Measurements from ENCODE around the gene CMA1. TPM values are rescaled to one million over a fixed set of nuclear protein-coding genes. Genes with fewer than 3 reads are reported as not detected.
A peak's percentile ranks its signal among the peaks of the same experiment; 100 is the strongest.
"Not testable (repeated sequence)": the region's sequence is repeated elsewhere in the genome, so short reads cannot be mapped to it uniquely, and the experiment has no call there.

CMA1 gene
- polyA plus RNA-seq, 3 donors = not detected

DNA sequence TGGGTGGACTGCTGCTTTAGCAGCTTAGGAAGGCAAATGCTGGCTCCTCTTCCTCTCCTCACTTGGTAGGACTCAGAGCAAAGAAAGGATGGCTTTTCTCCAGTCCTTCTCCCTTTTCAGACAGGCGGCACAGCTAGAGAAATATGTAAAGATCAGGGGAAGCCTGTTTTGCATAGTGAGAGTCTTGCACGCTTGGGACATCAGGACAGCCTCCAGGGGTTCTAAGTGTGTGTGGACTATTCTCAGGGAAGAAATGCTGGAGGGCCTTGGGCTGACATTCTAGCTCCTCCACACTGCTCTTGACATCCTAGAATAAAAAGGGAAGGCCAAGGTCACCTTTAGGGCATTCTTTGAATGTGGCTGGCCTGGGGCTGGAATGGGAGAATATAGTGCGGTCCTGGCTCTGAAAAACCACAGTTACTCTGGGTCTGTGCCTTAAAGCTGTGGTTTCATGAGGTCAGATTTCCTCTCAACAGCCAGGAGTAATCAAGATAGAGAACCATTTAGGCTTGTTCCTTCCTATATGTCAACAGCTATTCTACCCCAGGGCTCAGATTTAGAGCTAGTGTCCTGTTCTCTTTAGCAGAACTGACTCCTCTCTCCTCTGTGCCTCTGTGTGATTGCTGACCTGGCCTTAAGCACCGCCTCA is 24.3 kb downstream of the CMA1 start:
- H3K4me2 ChIP-seq (replicated peaks; ENCODE audit: extremely low read depth, low read length, poor library complexity, severe bottlenecking) = no peak overlapping the region
- H3K27ac ChIP-seq (ENCODE audit: low read depth in 1 of 2, low read length in 2 of 2) = peak overlapping the region in 1 of 2 donors; percentile 1
- intact Hi-C loops (cut with micrococcal nuclease) = no loop called here

DNA sequence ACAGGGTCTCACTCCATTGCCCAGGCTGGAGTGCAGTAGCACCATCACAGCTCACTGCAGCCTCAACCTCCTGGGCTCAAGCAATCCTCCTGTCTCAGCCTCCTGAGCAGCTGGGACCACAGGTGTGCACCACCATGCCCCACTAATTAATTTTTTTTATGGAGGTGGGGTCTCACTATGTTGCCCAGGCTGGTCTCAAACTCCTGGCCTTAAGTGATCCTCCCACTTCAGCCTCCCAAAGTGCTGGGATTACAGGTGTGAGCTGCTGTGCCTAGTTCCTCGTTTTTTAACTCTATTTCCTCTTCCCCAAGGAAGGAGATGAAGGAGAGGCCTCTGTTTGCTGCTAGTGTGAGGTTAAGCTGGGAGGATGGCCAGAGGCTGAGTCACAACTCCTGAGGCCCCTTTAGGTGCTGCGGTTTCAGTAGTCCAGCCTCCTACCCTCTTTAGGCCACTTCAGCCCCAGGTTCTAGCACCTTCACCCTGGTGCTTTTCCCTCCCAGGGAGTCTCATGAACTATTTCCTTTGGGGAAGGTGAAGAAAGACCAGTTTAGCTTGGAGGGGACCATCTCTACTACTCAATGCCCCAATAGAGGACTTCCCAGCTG is 25.3 kb downstream of the CMA1 start:
- H3K36me3 Mint-ChIP-seq; H4K20me1 ChIP-seq (ENCODE audit: insufficient read depth, low read length); H3K79me2 ChIP-seq (ENCODE audit: insufficient read depth, low read length); H3K9me3 Mint-ChIP-seq; H3K4me3 ChIP-seq (replicated peaks in 1 of 3; ENCODE audit: low read depth in 2 of 3, low read length in 3 of 3); H3K9me3 ChIP-seq (replicated peaks in 1 of 2; ENCODE audit: control insufficient read depth in 1 of 2, insufficient read depth in 1 of 2, low read length in 2 of 2); intact Hi-C loops (cut with micrococcal nuclease); H3K27ac Mint-ChIP-seq; H3K36me3 ChIP-seq (replicated peaks in 1 of 2; ENCODE audit: control insufficient read depth in 1 of 2, insufficient read depth in 2 of 2, low read length in 2 of 2); DNase-seq; H3K4me2 ChIP-seq (replicated peaks; ENCODE audit: extremely low read depth, low read length, poor library complexity, severe bottlenecking); H3K9ac ChIP-seq (ENCODE audit: insufficient read depth, low read length, poor library complexity, severe bottlenecking); H3K4me3 Mint-ChIP-seq; H3K27me3 Mint-ChIP-seq (ENCODE audit: low read depth in 3 of 3); H3K27ac ChIP-seq (ENCODE audit: low read depth in 1 of 2, low read length in 2 of 2); H2AFZ ChIP-seq (ENCODE audit: insufficient read depth, low read depth, low read length, poor library complexity, severe bottlenecking); H3K27me3 ChIP-seq (ENCODE audit: control insufficient read depth in 2 of 2, insufficient read depth in 2 of 2, low read length in 2 of 2): not testable (repeated sequence)
- peaks cover 27% of the 10 kb centered on the region for H3K4me1 Mint-ChIP-seq
- WGBS (ENCODE audit: insufficient coverage) = no CpG with 5 or more reads among the region's 2 CpGs
- H3K4me1 ChIP-seq (ENCODE audit: control insufficient read depth in 1 of 2, insufficient read depth in 2 of 2, low read length in 2 of 2) = peaks cover 9 to 30% of the 10 kb centered on the region in 2 donors

More for the DNA sequence above, 24.3 kb downstream of the CMA1 start:
- Histone ChIP-seq H2AFZ (ENCODE audit: insufficient read depth, low read depth, low read length, poor library complexity, severe bottlenecking) (peak overlapping the region; percentile 36), H3K4me1 (ENCODE audit: control insufficient read depth in 1 of 2, insufficient read depth in 2 of 2, low read length in 2 of 2) (peaks cover 9 to 30% of the 10 kb centered on the region in 2 donors), H3K36me3 (replicated peaks in 1 of 2; ENCODE audit: control insufficient read depth in 1 of 2, insufficient read depth in 2 of 2, low read length in 2 of 2) (no peaks in the 10 kb centered on the region), H3K79me2 (ENCODE audit: insufficient read depth, low read length) (no peaks in the 10 kb centered on the region), H3K4me3 (replicated peaks in 1 of 3; ENCODE audit: low read depth in 2 of 3, low read length in 3 of 3) (no peak overlapping the region), H4K20me1 (ENCODE audit: insufficient read depth, low read length) (no peaks in the 10 kb centered on the region), H3K9ac (ENCODE audit: insufficient read depth, low read length, poor library complexity, severe bottlenecking) (no peak overlapping the region), H3K9me3 (replicated peaks in 1 of 2; ENCODE audit: control insufficient read depth in 1 of 2, insufficient read depth in 1 of 2, low read length in 2 of 2) (peaks cover 0 to 2% of the 10 kb centered on the region in 2 donors), H3K27me3 (ENCODE audit: control insufficient read depth in 2 of 2, insufficient read depth in 2 of 2, low read length in 2 of 2) (no peaks in the 10 kb centered on the region)
- H3K36me3 Mint-ChIP-seq = no peaks in the 10 kb centered on the region
- H3K27me3 Mint-ChIP-seq (ENCODE audit: low read depth in 3 of 3) = peaks cover 0 to 2% (median 1%) of the 10 kb centered on the region in 3 donors
- WGBS (ENCODE audit: insufficient coverage) = no CpG with 5 or more reads among the region's 4 CpGs
- H3K4me1 Mint-ChIP-seq = peaks cover 27% of the 10 kb centered on the region
- DNase-seq = peak in 1 of 3 donors; percentile 5
- H3K4me3 Mint-ChIP-seq = no peak overlapping the region
- H3K9me3 Mint-ChIP-seq = peaks cover 0 to 5% (median 2%) of the 10 kb centered on the region in 7 donors
- peak overlapping the region in 1 of 7 donors; percentile 1 for H3K27ac Mint-ChIP-seq
- no peak for TF ChIP-seq CTCF (IDR thresholded peaks at IDR 0.05)
